Hepatocyte (in vitro differentiated cells): ENCODE results near the gene CISD2.

ENCODE experiments used
- CTCF ChIP-seq: fragments of 200-600 bp; sonication (generic); IDR thresholded peaks from 2 replicates; pipeline ENCODE4 v1.5.1; 2016; ENCODE audit warnings: antibody characterized with exemption, mild to moderate bottlenecking; ENCODE audit not compliant: poor library complexity
- EZH2 ChIP-seq: fragments of 200-600 bp; sonication (generic); IDR thresholded peaks from 2 replicates; pipeline ENCODE4 v1.6.1; 2016; ENCODE audit warnings: antibody characterized with exemption, mild to moderate bottlenecking, borderline replicate concordance
- EZH2phosphoT487 ChIP-seq: fragments of 200-600 bp; sonication (generic); IDR thresholded peaks from one replicate; pipeline ENCODE4 v1.6.1; 2018; ENCODE audit warnings: antibody characterized with exemption, mild to moderate bottlenecking, low read depth, moderate library complexity; ENCODE audit not compliant: unreplicated experiment, severe bottlenecking

- TF ChIP-seq CTCF, result no peak
- no peak for TF ChIP-seq EZH2
- TF ChIP-seq EZH2phosphoT487, result no peak
Observed at GRCh38 chr4:102842367-102842766, 26.4 kb upstream of the CISD2 start.
